WTC11 (cell line): ENCODE data around the gene PXN. TPM values are rescaled to one million over a fixed set of nuclear protein-coding genes. Genes with fewer than 3 reads are reported as not detected.

Experiments used
- AFF4 ChIP-seq: sonication (generic); formaldehyde crosslinking; IDR thresholded peaks from 2 replicates; pipeline ENCODE4 v1.8.1; 2023; ENCODE audit warnings: mild to moderate bottlenecking, missing genetic modification reagents, borderline replicate concordance
- AR ChIP-seq: fragments of 250-450 bp; sonication (Bioruptor Pico); IDR thresholded peaks from 2 replicates; pipeline ENCODE4 v1.9.0; 2021; ENCODE audit warnings: mild to moderate bottlenecking
- ATF1 ChIP-seq: sonication (generic); formaldehyde crosslinking; IDR thresholded peaks from 2 replicates; pipeline ENCODE4 v1.8.1; 2023; ENCODE audit warnings: mild to moderate bottlenecking, moderate library complexity, missing genetic modification reagents
- FOXK1 ChIP-seq: sonication (generic); formaldehyde crosslinking; IDR thresholded peaks from 2 replicates; pipeline ENCODE4 v1.8.0; 2022; ENCODE audit warnings: mild to moderate bottlenecking, moderate library complexity, missing genetic modification reagents
- HMGA2 ChIP-seq: fragments of 250-450 bp; sonication (Bioruptor Pico); IDR thresholded peaks from 2 replicates; pipeline ENCODE4 v1.4.0; 2021; ENCODE audit warnings: mild to moderate bottlenecking, moderate library complexity
- IRF2 ChIP-seq: sonication (generic); formaldehyde crosslinking; IDR thresholded peaks from 2 replicates; pipeline ENCODE4 v1.8.0; 2022; ENCODE audit warnings: low read depth, missing genetic modification reagents, borderline replicate concordance
- MXD4 ChIP-seq: fragments of 250-450 bp; sonication (Bioruptor Pico); IDR thresholded peaks from 2 replicates; pipeline ENCODE4 v1.8.0; 2021; ENCODE audit warnings: mild to moderate bottlenecking, moderate library complexity, borderline replicate concordance
- MYBL2 ChIP-seq: sonication (generic); formaldehyde crosslinking; IDR thresholded peaks from 2 replicates; pipeline ENCODE4 v1.8.1; 2023; ENCODE audit warnings: mild to moderate bottlenecking, moderate library complexity, missing genetic modification reagents
- OVOL2 ChIP-seq: fragments of 250-450 bp; sonication (Bioruptor Pico); IDR thresholded peaks from 2 replicates; pipeline ENCODE4 v1.9.0; 2021; ENCODE audit warnings: mild to moderate bottlenecking, borderline replicate concordance
- PRDM15 ChIP-seq: sonication (generic); formaldehyde crosslinking; IDR thresholded peaks from 2 replicates; pipeline ENCODE4 v1.8.0; 2022; ENCODE audit warnings: missing genetic modification reagents
- PRRX2 ChIP-seq: fragments of 250-450 bp; sonication (Bioruptor Pico); IDR thresholded peaks from 2 replicates; pipeline ENCODE4 v1.8.0; 2021; ENCODE audit warnings: mild to moderate bottlenecking
- RELA ChIP-seq: sonication (generic); formaldehyde crosslinking; IDR thresholded peaks from 2 replicates; pipeline ENCODE4 v1.8.1; 2022; ENCODE audit warnings: missing genetic modification reagents, mild to moderate bottlenecking, borderline replicate concordance
- RORB ChIP-seq: fragments of 250-450 bp; sonication (Bioruptor Pico); IDR thresholded peaks from 2 replicates; pipeline ENCODE4 v1.9.0; 2021; ENCODE audit warnings: mild to moderate bottlenecking
- SMAD3 ChIP-seq: sonication (generic); formaldehyde crosslinking; IDR thresholded peaks from 2 replicates; pipeline ENCODE4 v1.8.0; 2022; ENCODE audit warnings: missing genetic modification reagents, mild to moderate bottlenecking, borderline replicate concordance
- STAT6 ChIP-seq: sonication (generic); formaldehyde crosslinking; conservative IDR thresholded peaks from 2 replicates; pipeline ENCODE4 v1.8.1; 2023; ENCODE audit warnings: mild to moderate bottlenecking, low read depth, missing genetic modification reagents, moderate library complexity
- TCF7 ChIP-seq: sonication (generic); formaldehyde crosslinking; IDR thresholded peaks from 2 replicates; pipeline ENCODE4 v1.8.0; 2022; ENCODE audit warnings: mild to moderate bottlenecking, low read depth, missing genetic modification reagents, moderate library complexity
- ZNF232 ChIP-seq: sonication (generic); formaldehyde crosslinking; IDR thresholded peaks from 2 replicates; pipeline ENCODE4 v1.8.0; 2022; ENCODE audit warnings: mild to moderate bottlenecking, missing genetic modification reagents
- ZNF396 ChIP-seq: fragments of 250-450 bp; sonication (Bioruptor Pico); IDR thresholded peaks from 2 replicates; pipeline ENCODE4 v1.8.0; 2021; ENCODE audit warnings: mild to moderate bottlenecking, moderate library complexity, borderline replicate concordance
- total RNA-seq: library from RNA; stranded (reverse); gene quantifications from 3 replicates; pipeline ENCODE4 v1.2.3, GENCODE V29; 2021
- TF ChIP-seq, protein P1 (sequence below): fragments of 250-450 bp; sonication (Bioruptor Pico); IDR thresholded peaks from 2 replicates; pipeline ENCODE4 v1.9.0; 2021; ENCODE audit warnings: moderate library complexity, mild to moderate bottlenecking, inconsistent platforms, borderline replicate concordance
- TF ChIP-seq, protein P2 (sequence below): sonication (generic); formaldehyde crosslinking; IDR thresholded peaks from 2 replicates; pipeline ENCODE4 v1.8.0; 2023; ENCODE audit warnings: missing genetic modification reagents
- TF ChIP-seq, protein P3 (sequence below): fragments of 250-450 bp; sonication (Bioruptor Pico); IDR thresholded peaks from 2 replicates; pipeline ENCODE4 v1.9.0; 2021; ENCODE audit warnings: mild to moderate bottlenecking

PXN gene
- total RNA-seq, 1 experiment from 2014 or later, result 132 TPM

- peak; percentile 86 for TF ChIP-seq AR (CRISPR knock-in tag)
- peak; percentile 83 for TF ChIP-seq ATF1 (CRISPR knock-in tag)
- TF ChIP-seq, protein P1, sequence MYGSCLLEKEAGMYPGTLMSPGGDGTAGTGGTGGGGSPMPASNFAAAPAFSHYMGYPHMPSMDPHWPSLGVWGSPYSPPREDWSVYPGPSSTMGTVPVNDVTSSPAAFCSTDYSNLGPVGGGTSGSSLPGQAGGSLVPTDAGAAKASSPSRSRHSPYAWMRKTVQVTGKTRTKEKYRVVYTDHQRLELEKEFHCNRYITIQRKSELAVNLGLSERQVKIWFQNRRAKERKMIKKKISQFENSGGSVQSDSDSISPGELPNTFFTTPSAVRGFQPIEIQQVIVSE (CRISPR knock-in tag), result no peak
- TF ChIP-seq PRRX2 (CRISPR knock-in tag), result peak; percentile 88
- 0 out of 2 replicates have a peak, but pooled peaks have one; percentile 67 for TF ChIP-seq TCF7
- TF ChIP-seq AFF4 (CRISPR knock-in tag), result no peak
- TF ChIP-seq HMGA2 (CRISPR knock-in tag), result no peak
- TF ChIP-seq PRDM15, result no peak
- TF ChIP-seq ZNF396 (CRISPR knock-in tag), result no peak
- TF ChIP-seq STAT6, result no peak
- TF ChIP-seq, protein P2, sequence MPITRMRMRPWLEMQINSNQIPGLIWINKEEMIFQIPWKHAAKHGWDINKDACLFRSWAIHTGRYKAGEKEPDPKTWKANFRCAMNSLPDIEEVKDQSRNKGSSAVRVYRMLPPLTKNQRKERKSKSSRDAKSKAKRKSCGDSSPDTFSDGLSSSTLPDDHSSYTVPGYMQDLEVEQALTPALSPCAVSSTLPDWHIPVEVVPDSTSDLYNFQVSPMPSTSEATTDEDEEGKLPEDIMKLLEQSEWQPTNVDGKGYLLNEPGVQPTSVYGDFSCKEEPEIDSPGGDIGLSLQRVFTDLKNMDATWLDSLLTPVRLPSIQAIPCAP (CRISPR knock-in tag), result peak; percentile 90
- TF ChIP-seq, protein P3, sequence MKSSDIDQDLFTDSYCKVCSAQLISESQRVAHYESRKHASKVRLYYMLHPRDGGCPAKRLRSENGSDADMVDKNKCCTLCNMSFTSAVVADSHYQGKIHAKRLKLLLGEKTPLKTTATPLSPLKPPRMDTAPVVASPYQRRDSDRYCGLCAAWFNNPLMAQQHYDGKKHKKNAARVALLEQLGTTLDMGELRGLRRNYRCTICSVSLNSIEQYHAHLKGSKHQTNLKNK (CRISPR knock-in tag), result 0 out of 2 replicates have a peak, but pooled peaks have one; percentile 20
- TF ChIP-seq SMAD3 (CRISPR knock-in tag), result peak; percentile 71; the same call in 1 of the 2 replicates
- TF ChIP-seq OVOL2, result no peak; the same call in 1 of the 2 replicates
- no peak for TF ChIP-seq RORB (CRISPR knock-in tag)
- TF ChIP-seq RELA, result peak; percentile 95
- no peak for TF ChIP-seq MXD4 (CRISPR knock-in tag)
- TF ChIP-seq IRF2 (CRISPR knock-in tag), result 0 out of 2 replicates have a peak, but pooled peaks have one; percentile 30
- peak; percentile 92 for TF ChIP-seq FOXK1 (CRISPR knock-in tag)
- peak; percentile 85 for TF ChIP-seq MYBL2 (CRISPR knock-in tag)
- TF ChIP-seq ZNF232 (CRISPR knock-in tag), result no peak
Measured at GRCh38 chr12:120194534-120195395, 70.8 kb downstream of the PXN start, which contains the start of gene GCN1 (continued).
